Neural progenitor cell (in vitro differentiated cells): ENCODE measurements around the gene ASIC3. TPM values are rescaled to one million over a fixed set of nuclear protein-coding genes. Genes with fewer than 3 reads are reported as not detected.

Experiments
- DNase-seq: peaks from one replicate; pipeline ENCODE4 v3.0.0-alpha.2; 2016; ENCODE audit warnings: low spot score
- H2AFZ ChIP-seq: fragments of 200-600 bp; sonication (generic); replicated peaks from 2 replicates; pipeline ENCODE4 v1.6.1; 2016; ENCODE audit warnings: antibody characterized with exemption
- H3F3A ChIP-seq: fragments of 200-600 bp; sonication (generic); 2 replicates; pipeline ENCODE4 v1.6.1; 2016; ENCODE audit warnings: antibody characterized with exemption, low read depth
- H3K27ac ChIP-seq: fragments of 200-600 bp; sonication (generic); 2 replicates; pipeline ENCODE4 v1.5.1; 2016; ENCODE audit warnings: mild to moderate bottlenecking
- H3K27me3 ChIP-seq: fragments of 200-600 bp; sonication (generic); 2 replicates; pipeline ENCODE4 v1.6.1; 2016; ENCODE audit warnings: mild to moderate bottlenecking, moderate library complexity
- H3K36me3 ChIP-seq: fragments of 200-600 bp; sonication (generic); 2 replicates; pipeline ENCODE4 v1.5.1; 2016
- H3K4me1 ChIP-seq: fragments of 200-600 bp; sonication (generic); 2 replicates; pipeline ENCODE4 v1.6.1; 2016; ENCODE audit warnings: mixed run types
- H3K4me2 ChIP-seq: fragments of 200-600 bp; sonication (generic); 2 replicates; pipeline ENCODE4 v1.6.1; 2016
- H3K4me3 ChIP-seq: fragments of 200-600 bp; sonication (generic); 2 replicates; pipeline ENCODE4 v1.5.1; 2016
- H3K79me2 ChIP-seq: fragments of 200-600 bp; sonication (generic); 2 replicates; pipeline ENCODE4 v1.6.1; 2016; ENCODE audit warnings: low read depth
- H3K9ac ChIP-seq: fragments of 200-600 bp; sonication (generic); 2 replicates; pipeline ENCODE4 v1.6.1; 2016
- H3K9me3 ChIP-seq: fragments of 200-600 bp; sonication (generic); 2 replicates; pipeline ENCODE4 v1.5.1; 2016; ENCODE audit warnings: low read depth
- H4K20me1 ChIP-seq: fragments of 200-600 bp; sonication (generic); 2 replicates; pipeline ENCODE4 v1.6.1; 2016; ENCODE audit warnings: low read depth
- H3K27ac Mint-ChIP-seq: 3 replicates; pipeline ENCODE4 v1.8.0; 2021; ENCODE audit warnings: mixed read lengths
- H3K27me3 Mint-ChIP-seq: 2 replicates; pipeline ENCODE4 v1.8.0; 2022; ENCODE audit warnings: low read depth, mild to moderate bottlenecking, inconsistent platforms, moderate library complexity, mixed read lengths; ENCODE audit not compliant: insufficient read depth
- H3K36me3 Mint-ChIP-seq: 3 replicates; pipeline ENCODE4 v1.8.0; 2021; ENCODE audit warnings: mixed read lengths
- H3K4me1 Mint-ChIP-seq: 3 replicates; pipeline ENCODE4 v1.8.0; 2021; ENCODE audit warnings: mixed read lengths
- H3K4me3 Mint-ChIP-seq: 3 replicates; pipeline ENCODE4 v1.8.0; 2021; ENCODE audit warnings: mild to moderate bottlenecking, moderate library complexity, mixed read lengths
- H3K9me3 Mint-ChIP-seq: 3 replicates; pipeline ENCODE4 v1.8.0; 2020; ENCODE audit warnings: mixed read lengths
- EZH2 ChIP-seq: fragments of 200-600 bp; sonication (generic); IDR thresholded peaks from 2 replicates; pipeline ENCODE4 v1.6.1; 2017; ENCODE audit warnings: antibody characterized with exemption, mild to moderate bottlenecking, moderate library complexity
- EZH2phosphoT487 ChIP-seq: fragments of 200-600 bp; sonication (generic); IDR thresholded peaks from 2 replicates; pipeline ENCODE4 v1.6.1; 2017; ENCODE audit warnings: antibody characterized with exemption
- total RNA-seq: library from RNA; depleted of rRNA; stranded (reverse); fragments of >200 nt; gene quantifications from 2 replicates; pipeline ENCODE4 v1.2.3, GENCODE V29; 2015; ENCODE audit warnings: low replicate concordance
- TF ChIP-seq, protein P1 (sequence below): fragments of 200-600 bp; sonication (generic); IDR thresholded peaks from 2 replicates; pipeline ENCODE4 v1.5.1; 2017; ENCODE audit warnings: antibody characterized with exemption, mild to moderate bottlenecking

ASIC3 gene
- total RNA-seq, 1 donor from 2014 or later, result not detected

DNA sequence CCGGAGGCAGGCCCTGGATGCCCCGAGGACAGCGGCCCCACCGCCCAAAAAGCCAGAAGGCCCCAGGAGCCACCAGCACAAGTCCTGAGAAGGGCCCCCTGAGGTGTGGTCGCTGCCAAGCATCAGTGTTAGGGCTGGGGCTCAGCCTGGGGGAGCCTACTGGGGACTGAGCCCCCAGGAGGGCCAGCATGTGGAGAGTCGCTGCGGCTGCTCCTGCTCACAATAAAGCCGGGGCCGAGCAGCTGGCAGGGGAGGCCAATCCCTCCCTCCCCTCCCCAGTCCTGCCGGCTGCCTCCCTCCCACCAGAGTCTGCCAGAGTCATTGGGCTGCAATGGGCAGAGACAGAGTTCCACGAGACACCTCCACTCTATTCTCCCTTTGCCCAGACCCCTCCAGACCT lies 3.1 kb upstream of the ASIC3 start:
- H3K27me3 Mint-ChIP-seq, result peaks cover 6% of the 10 kb centered on the region
- Histone ChIP-seq H3K27ac (no peak overlapping the region), H3K4me3 (no peak overlapping the region), H3K9me3 (no peaks in the 10 kb centered on the region), H2AFZ (no peak overlapping the region), H4K20me1 (peaks cover 8% of the 10 kb centered on the region), H3K4me1 (no peaks in the 10 kb centered on the region), H3K79me2 (no peaks in the 10 kb centered on the region), H3F3A (no peaks in the 10 kb centered on the region), H3K4me2 (no peak overlapping the region), H3K36me3 (no peaks in the 10 kb centered on the region), H3K9ac (no peak overlapping the region), H3K27me3 (peaks cover 19% of the 10 kb centered on the region)
- DNase-seq, result no peak
- no peaks in the 10 kb centered on the region for H3K36me3 Mint-ChIP-seq
- no peak overlapping the region for H3K27ac Mint-ChIP-seq
- TF ChIP-seq EZH2 (no peak), EZH2phosphoT487 (no peak)
- TF ChIP-seq, protein P1, sequence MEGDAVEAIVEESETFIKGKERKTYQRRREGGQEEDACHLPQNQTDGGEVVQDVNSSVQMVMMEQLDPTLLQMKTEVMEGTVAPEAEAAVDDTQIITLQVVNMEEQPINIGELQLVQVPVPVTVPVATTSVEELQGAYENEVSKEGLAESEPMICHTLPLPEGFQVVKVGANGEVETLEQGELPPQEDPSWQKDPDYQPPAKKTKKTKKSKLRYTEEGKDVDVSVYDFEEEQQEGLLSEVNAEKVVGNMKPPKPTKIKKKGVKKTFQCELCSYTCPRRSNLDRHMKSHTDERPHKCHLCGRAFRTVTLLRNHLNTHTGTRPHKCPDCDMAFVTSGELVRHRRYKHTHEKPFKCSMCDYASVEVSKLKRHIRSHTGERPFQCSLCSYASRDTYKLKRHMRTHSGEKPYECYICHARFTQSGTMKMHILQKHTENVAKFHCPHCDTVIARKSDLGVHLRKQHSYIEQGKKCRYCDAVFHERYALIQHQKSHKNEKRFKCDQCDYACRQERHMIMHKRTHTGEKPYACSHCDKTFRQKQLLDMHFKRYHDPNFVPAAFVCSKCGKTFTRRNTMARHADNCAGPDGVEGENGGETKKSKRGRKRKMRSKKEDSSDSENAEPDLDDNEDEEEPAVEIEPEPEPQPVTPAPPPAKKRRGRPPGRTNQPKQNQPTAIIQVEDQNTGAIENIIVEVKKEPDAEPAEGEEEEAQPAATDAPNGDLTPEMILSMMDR, result no peak
- H3K9me3 Mint-ChIP-seq, result no peaks in the 10 kb centered on the region
- no peak overlapping the region for H3K4me3 Mint-ChIP-seq
- no peaks in the 10 kb centered on the region for H3K4me1 Mint-ChIP-seq

DNA sequence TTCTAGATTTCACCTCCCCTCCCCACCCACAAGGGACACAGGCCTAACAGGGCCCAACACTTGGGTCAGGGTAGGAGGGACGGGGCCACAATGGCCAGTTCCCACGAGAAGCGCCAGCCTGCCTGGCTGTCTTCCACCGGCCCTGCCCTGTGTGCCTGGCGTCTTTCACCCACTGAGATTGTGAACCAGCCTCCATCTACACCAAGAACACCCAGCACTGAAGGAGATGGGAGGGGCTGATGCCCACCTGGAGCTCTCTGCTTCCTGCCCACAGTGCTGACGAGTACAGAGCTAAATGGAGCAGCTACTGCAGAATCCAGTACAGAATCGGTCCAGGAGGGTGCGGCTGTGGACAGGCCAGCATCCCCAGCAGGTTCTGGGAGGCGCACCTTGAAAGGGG lies 2.4 kb upstream of the ASIC3 start:
- Mint-ChIP-seq H3K9me3 (no peaks in the 10 kb centered on the region), H3K4me1 (no peaks in the 10 kb centered on the region), H3K27me3 (peaks cover 10% of the 10 kb centered on the region), H3K4me3 (no peak overlapping the region), H3K27ac (no peak overlapping the region), H3K36me3 (no peaks in the 10 kb centered on the region)
- H3K27me3 ChIP-seq, result peaks cover 26% of the 10 kb centered on the region
- H3K9ac ChIP-seq, result no peak overlapping the region
- H3K4me1 ChIP-seq, result no peaks in the 10 kb centered on the region
- TF ChIP-seq EZH2phosphoT487, result no peak
- TF ChIP-seq EZH2, result no peak
- TF ChIP-seq, protein P1, result no peak
- H3K27ac ChIP-seq, result no peak overlapping the region
- no peaks in the 10 kb centered on the region for H3K79me2 ChIP-seq
- H4K20me1 ChIP-seq, result peaks cover 15% of the 10 kb centered on the region
- DNase-seq, result no peak
- H2AFZ ChIP-seq, result no peak overlapping the region
- peaks cover 2% of the 10 kb centered on the region for H3F3A ChIP-seq
- H3K9me3 ChIP-seq, result no peaks in the 10 kb centered on the region
- no peak overlapping the region for H3K4me3 ChIP-seq
- no peak overlapping the region for H3K4me2 ChIP-seq
- no peaks in the 10 kb centered on the region for H3K36me3 ChIP-seq

DNA sequence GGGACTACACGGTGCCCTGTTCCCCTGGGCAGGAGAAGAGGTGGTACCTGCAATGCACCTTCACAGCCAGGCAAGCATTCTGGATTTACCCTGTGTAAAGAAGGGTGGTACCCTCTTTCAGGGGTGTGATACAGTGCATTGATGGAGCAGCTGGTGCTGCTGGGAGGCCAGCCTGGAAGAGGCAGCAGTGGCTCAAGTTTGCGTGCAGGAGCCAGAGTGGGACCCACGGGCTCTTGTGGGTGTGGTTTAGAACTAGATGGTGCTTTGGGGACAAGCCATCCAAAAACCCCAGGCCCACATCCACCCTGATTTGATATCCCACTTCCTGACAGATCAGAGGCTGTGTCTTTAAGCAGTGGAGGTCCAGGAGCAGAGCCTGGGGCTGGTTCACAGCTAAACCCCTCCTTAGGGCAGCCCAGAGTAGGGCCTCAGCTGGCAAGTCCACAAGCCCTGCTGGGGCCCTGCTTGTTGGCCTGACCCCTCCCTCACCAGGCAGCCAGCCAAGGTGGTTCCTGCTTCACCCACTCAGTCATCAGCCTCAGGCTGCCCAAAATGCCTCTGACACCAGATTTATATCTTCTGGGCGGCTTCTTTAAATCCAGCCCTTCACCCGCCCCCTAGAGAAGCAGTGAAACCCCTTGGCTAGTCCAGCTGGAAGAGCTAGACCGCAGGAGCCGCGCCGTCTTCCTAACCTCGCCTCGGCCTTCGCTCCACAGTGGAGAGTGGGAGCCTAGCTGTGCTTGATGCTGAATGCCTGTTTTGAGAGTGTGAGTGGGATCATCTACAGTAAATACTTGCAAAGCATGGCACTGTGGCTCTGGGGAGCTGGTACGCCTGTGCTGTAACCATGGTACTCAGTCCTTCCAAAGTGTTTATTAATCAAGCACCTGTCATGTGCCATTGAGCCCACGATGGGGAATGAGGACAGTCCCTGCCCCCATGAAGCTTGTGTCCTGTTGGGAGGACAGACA lies 1.4 kb upstream of the ASIC3 start:
- H3K27ac ChIP-seq, result no peak overlapping the region
- Mint-ChIP-seq H3K4me3 (no peak overlapping the region), H3K4me1 (no peaks in the 10 kb centered on the region), H3K27ac (no peak overlapping the region), H3K9me3 (no peaks in the 10 kb centered on the region), H3K36me3 (no peaks in the 10 kb centered on the region), H3K27me3 (peaks cover 10% of the 10 kb centered on the region)
- TF ChIP-seq EZH2 (no peak), EZH2phosphoT487 (no peak)
- TF ChIP-seq, protein P1, result no peak
- no peak for DNase-seq
- peaks cover 35% of the 10 kb centered on the region for H3K27me3 ChIP-seq
- no peaks in the 10 kb centered on the region for H3K9me3 ChIP-seq
- peaks cover 23% of the 10 kb centered on the region for H4K20me1 ChIP-seq
- no peaks in the 10 kb centered on the region for H3K79me2 ChIP-seq
- no peaks in the 10 kb centered on the region for H3K36me3 ChIP-seq
- no peak overlapping the region for H2AFZ ChIP-seq
- H3F3A ChIP-seq, result peaks cover 7% of the 10 kb centered on the region
- H3K4me1 ChIP-seq, result no peaks in the 10 kb centered on the region
- no peak overlapping the region for H3K9ac ChIP-seq
- no peak overlapping the region for H3K4me2 ChIP-seq
- H3K4me3 ChIP-seq, result no peak overlapping the region
